ENCODE results near the gene JPH3.
"Not testable (repeated sequence)": the region's sequence is repeated elsewhere in the genome, so short reads cannot be mapped to it uniquely, and the experiment has no call there.

JPH3 gene

GRCh38 chr16:87713451-87714229 lies 111.3 kb downstream of the JPH3 start:
- peak; percentile 32 for DNase-seq (ENCODE audit: low read depth, low spot score)

GRCh38 chr16:87715231-87715630 lies 112.9 kb downstream of the JPH3 start:
- no peak for DNase-seq (ENCODE audit: low read depth, low spot score)

- DNase-seq (ENCODE audit: low read depth, low spot score) = no peak
Observed at GRCh38 chr16:87715658-87716057, 113.3 kb downstream of the JPH3 start.

- DNase-seq (ENCODE audit: low read depth, low spot score) = not testable (repeated sequence)
Observed at GRCh38 chr16:87718831-87719230, 116.5 kb downstream of the JPH3 start.

- no peak for DNase-seq (ENCODE audit: low read depth, low spot score)
Observed at GRCh38 chr16:87720446-87720845, 118.1 kb downstream of the JPH3 start.

GRCh38 chr16:87721622-87722585 lies 119.6 kb downstream of the JPH3 start:
- no peak for DNase-seq (ENCODE audit: low read depth, low spot score)

GRCh38 chr16:87722590-87723225 lies 120.4 kb downstream of the JPH3 start:
- no peak for DNase-seq (ENCODE audit: low read depth, low spot score)

- DNase-seq (ENCODE audit: low read depth, low spot score) = no peak
Observed at GRCh38 chr16:87723226-87723623, 120.9 kb downstream of the JPH3 start.

- no peak for DNase-seq (ENCODE audit: low read depth, low spot score)
Observed at GRCh38 chr16:87724490-87725291, 122.4 kb downstream of the JPH3 start.

- no peak for DNase-seq (ENCODE audit: low read depth, low spot score)
Observed at GRCh38 chr16:87725596-87726235, 123.4 kb downstream of the JPH3 start.

- not testable (repeated sequence) for DNase-seq (ENCODE audit: low read depth, low spot score)
Observed at GRCh38 chr16:87726577-87726976, 124.3 kb downstream of the JPH3 start.

- no peak for DNase-seq (ENCODE audit: low read depth, low spot score)
Observed at GRCh38 chr16:87727346-87727745, 125.0 kb downstream of the JPH3 start.

GRCh38 chr16:87728026-87728425 lies 125.7 kb downstream of the JPH3 start:
- DNase-seq (ENCODE audit: low read depth, low spot score) = no peak

GRCh38 chr16:87729266-87729954 lies 127.1 kb downstream of the JPH3 start:
- no peak for DNase-seq (ENCODE audit: low read depth, low spot score)

- no peak for DNase-seq (ENCODE audit: low read depth, low spot score)
Observed at GRCh38 chr16:87731607-87732006, 129.3 kb downstream of the JPH3 start.

- DNase-seq (ENCODE audit: low read depth, low spot score) = no peak
Observed at GRCh38 chr16:87733190-87733589, 130.9 kb downstream of the JPH3 start.

- no peak for DNase-seq (ENCODE audit: low read depth, low spot score)
Observed at GRCh38 chr16:87734644-87735043, 132.3 kb downstream of the JPH3 start.

- DNase-seq (ENCODE audit: low read depth, low spot score) = no peak
Observed at GRCh38 chr16:87735270-87736007, 133.1 kb downstream of the JPH3 start.

- no peak for DNase-seq (ENCODE audit: low read depth, low spot score)
Observed at GRCh38 chr16:87736008-87736382, 133.7 kb downstream of the JPH3 start.
